Tibial nerve (tissue), 4 donors: ENCODE data around the gene PARM1.

Experiments
- EP300 ChIP-seq, 2 donors: sonication (generic); formaldehyde crosslinking; IDR thresholded peaks; one replicate each; pipeline ENCODE4 v1.6.1; 2017; ENCODE audit warnings: antibody characterized with exemption in 2 of 2, mild to moderate bottlenecking in 1 of 2
- POLR2A ChIP-seq, 2 donors: fragments of 450-650 bp; IDR thresholded peaks; one replicate each; pipeline ENCODE4 v1.6.1; 2017; ENCODE audit warnings: antibody characterized with exemption in 2 of 2, mild to moderate bottlenecking in 2 of 2, moderate library complexity in 2 of 2
- TF ChIP-seq, protein P1 (sequence below), 5 experiments: fragments of 200-600 bp in 3 of 5; fragments of 450-650 bp in 2 of 5; sonication (generic) in 3 of 5; IDR thresholded peaks; one replicate each; pipeline ENCODE4 v1.5.1; 2016 to 2019; ENCODE audit warnings: antibody characterized with exemption in 5 of 5, mild to moderate bottlenecking in 3 of 5, moderate library complexity in 2 of 5

DNA sequence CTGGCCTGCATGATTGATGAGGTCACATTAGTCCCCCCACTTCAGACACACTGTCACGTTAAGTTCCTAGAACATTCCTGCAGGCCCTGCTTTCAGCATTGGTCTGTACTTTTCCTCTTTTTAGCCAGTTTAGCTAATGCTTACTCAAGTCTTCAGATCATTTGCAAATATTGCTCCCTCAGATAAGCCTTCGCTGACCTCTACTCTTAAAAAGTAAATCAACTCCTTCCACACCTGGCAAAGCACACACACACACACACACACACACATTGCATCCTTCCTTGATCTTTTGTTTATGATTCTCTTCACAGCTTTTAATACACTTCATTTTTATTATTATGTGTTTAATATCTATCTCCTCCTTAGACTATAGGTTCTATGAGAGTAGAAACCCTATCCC, 31.4 kb downstream of the PARM1 start:
- TF ChIP-seq, protein P1, sequence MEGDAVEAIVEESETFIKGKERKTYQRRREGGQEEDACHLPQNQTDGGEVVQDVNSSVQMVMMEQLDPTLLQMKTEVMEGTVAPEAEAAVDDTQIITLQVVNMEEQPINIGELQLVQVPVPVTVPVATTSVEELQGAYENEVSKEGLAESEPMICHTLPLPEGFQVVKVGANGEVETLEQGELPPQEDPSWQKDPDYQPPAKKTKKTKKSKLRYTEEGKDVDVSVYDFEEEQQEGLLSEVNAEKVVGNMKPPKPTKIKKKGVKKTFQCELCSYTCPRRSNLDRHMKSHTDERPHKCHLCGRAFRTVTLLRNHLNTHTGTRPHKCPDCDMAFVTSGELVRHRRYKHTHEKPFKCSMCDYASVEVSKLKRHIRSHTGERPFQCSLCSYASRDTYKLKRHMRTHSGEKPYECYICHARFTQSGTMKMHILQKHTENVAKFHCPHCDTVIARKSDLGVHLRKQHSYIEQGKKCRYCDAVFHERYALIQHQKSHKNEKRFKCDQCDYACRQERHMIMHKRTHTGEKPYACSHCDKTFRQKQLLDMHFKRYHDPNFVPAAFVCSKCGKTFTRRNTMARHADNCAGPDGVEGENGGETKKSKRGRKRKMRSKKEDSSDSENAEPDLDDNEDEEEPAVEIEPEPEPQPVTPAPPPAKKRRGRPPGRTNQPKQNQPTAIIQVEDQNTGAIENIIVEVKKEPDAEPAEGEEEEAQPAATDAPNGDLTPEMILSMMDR (IDR thresholded peaks at IDR 0.05): no peak
- no peak for TF ChIP-seq POLR2A (IDR thresholded peaks at IDR 0.05)
- no peak for TF ChIP-seq EP300 (IDR thresholded peaks at IDR 0.05)
